ENCODE data around the gene PSMC2.
"Not testable (repeated sequence)": the region's sequence is repeated elsewhere in the genome, so short reads cannot be mapped to it uniquely, and the experiment has no call there.

Gene PSMC2

DNA sequence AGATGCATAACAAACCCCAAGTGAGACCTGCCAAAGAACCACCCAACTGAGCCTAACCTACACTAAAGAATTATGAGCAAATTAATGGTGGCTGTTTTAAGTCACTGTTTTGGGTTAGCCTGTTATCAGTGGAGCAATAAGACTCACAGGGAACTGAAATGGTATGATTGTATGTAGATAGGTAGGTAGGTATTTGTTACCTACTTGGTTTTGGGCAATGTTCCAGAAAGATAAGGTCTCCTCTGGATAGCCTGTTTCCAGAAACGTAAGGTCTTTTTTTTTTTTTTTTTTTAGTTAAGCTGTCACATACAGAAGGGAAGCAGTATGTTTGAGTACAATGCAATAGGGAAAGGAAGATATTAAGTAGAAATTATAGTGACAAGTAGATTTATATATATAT lies 47.6 kb downstream of the PSMC2 start:
- Histone ChIP-seq H3K4me3 (ENCODE audit: low read length, poor library complexity, severe bottlenecking) (no peak overlapping the region), H3K9ac (ENCODE audit: low read depth, low read length, poor library complexity, severe bottlenecking) (no peak overlapping the region), H3K9me3 (ENCODE audit: insufficient read depth, low read depth, low read length) (no peaks in the 10 kb centered on the region), H3K9me2 (replicated peaks; ENCODE audit: low read depth, low read length) (no peaks in the 10 kb centered on the region), H4K20me1 (ENCODE audit: insufficient read depth, low read length, poor library complexity, severe bottlenecking) (no peaks in the 10 kb centered on the region), H3K27me3 (ENCODE audit: insufficient read depth, low read length, poor library complexity, severe bottlenecking) (no peaks in the 10 kb centered on the region), H3K4me1 (ENCODE audit: insufficient read depth, low read length, poor library complexity, severe bottlenecking) (no peaks in the 10 kb centered on the region), H3F3A (ENCODE audit: low read depth) (no peaks in the 10 kb centered on the region), H2AFZ (ENCODE audit: low read length) (no peak overlapping the region), H3K4me2 (ENCODE audit: low read depth, low read length, poor library complexity, severe bottlenecking) (no peak overlapping the region), H3K36me3 (ENCODE audit: insufficient read depth, low read length) (no peaks in the 10 kb centered on the region), H3K79me2 (ENCODE audit: insufficient read depth, low read length) (no peaks in the 10 kb centered on the region)
- TF ChIP-seq EZH2phosphoT487 (IDR thresholded peaks at IDR 0.05; ENCODE audit: borderline replicate concordance): no peak
- TF ChIP-seq, protein P1, sequence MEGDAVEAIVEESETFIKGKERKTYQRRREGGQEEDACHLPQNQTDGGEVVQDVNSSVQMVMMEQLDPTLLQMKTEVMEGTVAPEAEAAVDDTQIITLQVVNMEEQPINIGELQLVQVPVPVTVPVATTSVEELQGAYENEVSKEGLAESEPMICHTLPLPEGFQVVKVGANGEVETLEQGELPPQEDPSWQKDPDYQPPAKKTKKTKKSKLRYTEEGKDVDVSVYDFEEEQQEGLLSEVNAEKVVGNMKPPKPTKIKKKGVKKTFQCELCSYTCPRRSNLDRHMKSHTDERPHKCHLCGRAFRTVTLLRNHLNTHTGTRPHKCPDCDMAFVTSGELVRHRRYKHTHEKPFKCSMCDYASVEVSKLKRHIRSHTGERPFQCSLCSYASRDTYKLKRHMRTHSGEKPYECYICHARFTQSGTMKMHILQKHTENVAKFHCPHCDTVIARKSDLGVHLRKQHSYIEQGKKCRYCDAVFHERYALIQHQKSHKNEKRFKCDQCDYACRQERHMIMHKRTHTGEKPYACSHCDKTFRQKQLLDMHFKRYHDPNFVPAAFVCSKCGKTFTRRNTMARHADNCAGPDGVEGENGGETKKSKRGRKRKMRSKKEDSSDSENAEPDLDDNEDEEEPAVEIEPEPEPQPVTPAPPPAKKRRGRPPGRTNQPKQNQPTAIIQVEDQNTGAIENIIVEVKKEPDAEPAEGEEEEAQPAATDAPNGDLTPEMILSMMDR (conservative IDR thresholded peaks at IDR 0.05; ENCODE audit: low read length): no peak

GRCh38 chr7:103396471-103396870 lies 49.0 kb downstream of the PSMC2 start:
- Histone ChIP-seq H3K4me3 (ENCODE audit: low read length, poor library complexity, severe bottlenecking) (no peak overlapping the region), H3K27me3 (ENCODE audit: insufficient read depth, low read length, poor library complexity, severe bottlenecking) (no peaks in the 10 kb centered on the region), H3K36me3 (ENCODE audit: insufficient read depth, low read length) (no peaks in the 10 kb centered on the region), H2AFZ (ENCODE audit: low read length) (no peak overlapping the region), H3K9ac (ENCODE audit: low read depth, low read length, poor library complexity, severe bottlenecking) (no peak overlapping the region), H4K20me1 (ENCODE audit: insufficient read depth, low read length, poor library complexity, severe bottlenecking) (no peaks in the 10 kb centered on the region), H3K9me2 (replicated peaks; ENCODE audit: low read depth, low read length) (no peaks in the 10 kb centered on the region), H3K4me1 (ENCODE audit: insufficient read depth, low read length, poor library complexity, severe bottlenecking) (no peaks in the 10 kb centered on the region), H3K9me3 (ENCODE audit: insufficient read depth, low read depth, low read length) (no peaks in the 10 kb centered on the region), H3K4me2 (ENCODE audit: low read depth, low read length, poor library complexity, severe bottlenecking) (no peak overlapping the region), H3F3A (ENCODE audit: low read depth) (no peaks in the 10 kb centered on the region), H3K79me2 (ENCODE audit: insufficient read depth, low read length) (no peaks in the 10 kb centered on the region)
- no peak for TF ChIP-seq EZH2phosphoT487 (IDR thresholded peaks at IDR 0.05; ENCODE audit: borderline replicate concordance)
- TF ChIP-seq, protein P1 (conservative IDR thresholded peaks at IDR 0.05; ENCODE audit: low read length): no peak

GRCh38 chr7:103398483-103399127 lies 51.2 kb downstream of the PSMC2 start:
- H3K4me3 ChIP-seq (ENCODE audit: low read length, poor library complexity, severe bottlenecking): no peak overlapping the region
- H3K4me1 ChIP-seq (ENCODE audit: insufficient read depth, low read length, poor library complexity, severe bottlenecking): no peaks in the 10 kb centered on the region
- H3K4me2 ChIP-seq (ENCODE audit: low read depth, low read length, poor library complexity, severe bottlenecking): no peak overlapping the region
- no peak overlapping the region for H3K9ac ChIP-seq (ENCODE audit: low read depth, low read length, poor library complexity, severe bottlenecking)
- no peaks in the 10 kb centered on the region for H3K9me3 ChIP-seq (ENCODE audit: insufficient read depth, low read depth, low read length)
- H3K27me3 ChIP-seq (ENCODE audit: insufficient read depth, low read length, poor library complexity, severe bottlenecking): no peaks in the 10 kb centered on the region
- H3K9me2 ChIP-seq (replicated peaks; ENCODE audit: low read depth, low read length): no peaks in the 10 kb centered on the region
- H3K36me3 ChIP-seq (ENCODE audit: insufficient read depth, low read length): no peaks in the 10 kb centered on the region
- TF ChIP-seq, protein P1 (conservative IDR thresholded peaks at IDR 0.05; ENCODE audit: low read length): no peak
- TF ChIP-seq EZH2phosphoT487 (IDR thresholded peaks at IDR 0.05; ENCODE audit: borderline replicate concordance): no peak
- H2AFZ ChIP-seq (ENCODE audit: low read length): peak overlapping the region; percentile 9; the same call in 1 of the 2 replicates
- H4K20me1 ChIP-seq (ENCODE audit: insufficient read depth, low read length, poor library complexity, severe bottlenecking): no peaks in the 10 kb centered on the region
- no peaks in the 10 kb centered on the region for H3K79me2 ChIP-seq (ENCODE audit: insufficient read depth, low read length)
- H3F3A ChIP-seq (ENCODE audit: low read depth): no peaks in the 10 kb centered on the region

- H3F3A ChIP-seq (ENCODE audit: low read depth); H3K9me2 ChIP-seq (replicated peaks; ENCODE audit: low read depth, low read length); H3K4me2 ChIP-seq (ENCODE audit: low read depth, low read length, poor library complexity, severe bottlenecking); H3K4me1 ChIP-seq (ENCODE audit: insufficient read depth, low read length, poor library complexity, severe bottlenecking); H3K79me2 ChIP-seq (ENCODE audit: insufficient read depth, low read length); H3K9ac ChIP-seq (ENCODE audit: low read depth, low read length, poor library complexity, severe bottlenecking); H2AFZ ChIP-seq (ENCODE audit: low read length); H3K4me3 ChIP-seq (ENCODE audit: low read length, poor library complexity, severe bottlenecking); H3K9me3 ChIP-seq (ENCODE audit: insufficient read depth, low read depth, low read length); H3K27me3 ChIP-seq (ENCODE audit: insufficient read depth, low read length, poor library complexity, severe bottlenecking); H3K36me3 ChIP-seq (ENCODE audit: insufficient read depth, low read length); H4K20me1 ChIP-seq (ENCODE audit: insufficient read depth, low read length, poor library complexity, severe bottlenecking): not testable (repeated sequence)
Observed at GRCh38 chr7:103399687-103400086, 52.2 kb downstream of the PSMC2 start.

DNA sequence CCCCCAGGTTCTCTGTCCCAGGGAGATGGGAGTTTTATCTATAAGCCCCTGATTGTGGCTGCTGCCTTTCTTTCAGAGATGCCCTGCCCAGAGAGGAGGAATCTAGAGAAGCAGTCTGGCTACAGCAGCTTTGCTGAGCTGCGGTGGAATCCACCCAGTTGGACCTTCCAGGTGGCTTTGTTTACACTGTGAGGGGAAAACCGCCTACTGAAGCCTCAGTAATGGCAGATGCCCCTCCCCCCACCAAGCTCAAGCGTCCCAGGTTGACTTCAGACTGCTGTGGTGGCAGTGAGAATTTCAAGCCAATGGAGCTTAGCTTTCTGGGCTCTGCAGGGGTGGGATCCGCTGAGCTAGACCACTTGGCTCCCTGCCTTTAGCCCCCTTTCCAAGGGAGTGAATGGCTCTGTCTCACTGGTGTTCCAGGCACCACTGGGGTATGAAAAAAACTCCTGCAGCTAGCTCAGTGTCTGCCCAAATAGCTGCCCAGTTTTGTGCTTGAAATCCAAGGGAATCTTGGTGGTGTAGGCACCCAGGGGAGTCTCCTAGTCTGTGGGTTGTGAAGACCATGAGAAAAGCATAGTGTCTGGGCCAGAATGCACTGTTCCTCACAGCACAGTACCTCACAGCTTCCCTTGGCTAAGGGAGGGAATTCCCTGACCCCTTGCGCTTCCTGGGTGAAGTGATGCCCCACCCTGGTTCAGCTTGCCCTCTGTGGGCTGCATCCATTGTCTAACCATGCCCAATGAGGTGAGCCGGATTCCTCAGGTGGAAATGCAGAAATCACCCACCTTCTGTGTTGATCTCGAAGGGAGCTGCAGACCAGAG lies 58.6 kb downstream of the PSMC2 start:
- H3K4me2 ChIP-seq (ENCODE audit: low read depth, low read length, poor library complexity, severe bottlenecking); H3K79me2 ChIP-seq (ENCODE audit: insufficient read depth, low read length): not testable (repeated sequence)
- peak overlapping the region; percentile 66 for H2AFZ ChIP-seq (ENCODE audit: low read length)

More for the DNA sequence above, 58.6 kb downstream of the PSMC2 start:
- H3K9ac ChIP-seq (ENCODE audit: low read depth, low read length, poor library complexity, severe bottlenecking); H3K4me1 ChIP-seq (ENCODE audit: insufficient read depth, low read length, poor library complexity, severe bottlenecking); H3F3A ChIP-seq (ENCODE audit: low read depth); H3K4me3 ChIP-seq (ENCODE audit: low read length, poor library complexity, severe bottlenecking); H3K9me2 ChIP-seq (replicated peaks; ENCODE audit: low read depth, low read length); H4K20me1 ChIP-seq (ENCODE audit: insufficient read depth, low read length, poor library complexity, severe bottlenecking); H3K9me3 ChIP-seq (ENCODE audit: insufficient read depth, low read depth, low read length); H3K27me3 ChIP-seq (ENCODE audit: insufficient read depth, low read length, poor library complexity, severe bottlenecking); H3K36me3 ChIP-seq (ENCODE audit: insufficient read depth, low read length): not testable (repeated sequence)
